ENCODE data around the gene NACC2. TPM values are rescaled to one million over a fixed set of nuclear protein-coding genes. Genes with fewer than 3 reads are reported as not detected.

The NACC2 gene
- total RNA-seq, 1 donor from 2014 or later = 41.4 TPM

- DNase-seq (ENCODE audit: low spot score) = peak; percentile 79
These were observed 66.2 kb downstream of the NACC2 start for GRCh38 chr9:136028760-136029470.

- DNase-seq (ENCODE audit: low spot score) = peak; percentile 33
These were observed 68.2 kb downstream of the NACC2 start for GRCh38 chr9:136026943-136027289.

DNA sequence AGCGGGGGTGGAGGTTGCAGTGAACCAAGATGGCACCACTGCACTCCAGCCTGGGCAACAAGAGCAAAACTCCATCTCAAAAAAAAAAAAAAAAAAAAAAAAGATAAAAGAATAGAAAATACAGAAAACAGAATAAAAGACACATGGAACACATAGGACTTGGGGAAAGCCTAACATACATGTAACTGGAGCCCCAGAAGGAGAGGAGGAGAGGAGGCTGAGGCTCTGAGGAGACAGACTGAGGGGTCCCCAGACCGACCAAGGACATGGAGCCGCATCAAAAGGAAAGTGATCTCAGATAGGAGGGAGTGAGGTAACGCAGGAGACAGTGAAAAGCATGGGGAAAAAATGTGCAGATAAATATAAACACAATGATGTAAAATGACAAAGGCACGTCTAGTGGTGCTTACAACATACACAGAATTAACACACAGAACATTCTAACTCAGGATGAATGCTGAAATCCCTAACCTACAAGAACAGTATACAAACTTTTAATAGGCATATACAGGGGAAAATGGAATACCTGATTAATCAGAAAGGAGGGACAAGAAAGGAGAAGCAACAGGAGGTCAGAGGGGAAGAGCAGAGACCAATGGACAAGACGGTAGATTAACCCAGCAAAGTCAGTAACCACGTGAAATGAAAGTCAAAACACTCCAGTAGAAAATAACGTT lies 68.7 kb downstream of the NACC2 start:
- no peak for DNase-seq (ENCODE audit: low spot score)

- peak; percentile 71 for DNase-seq (ENCODE audit: low spot score)
These were observed 69.6 kb downstream of the NACC2 start for GRCh38 chr9:136025481-136025880.

DNA sequence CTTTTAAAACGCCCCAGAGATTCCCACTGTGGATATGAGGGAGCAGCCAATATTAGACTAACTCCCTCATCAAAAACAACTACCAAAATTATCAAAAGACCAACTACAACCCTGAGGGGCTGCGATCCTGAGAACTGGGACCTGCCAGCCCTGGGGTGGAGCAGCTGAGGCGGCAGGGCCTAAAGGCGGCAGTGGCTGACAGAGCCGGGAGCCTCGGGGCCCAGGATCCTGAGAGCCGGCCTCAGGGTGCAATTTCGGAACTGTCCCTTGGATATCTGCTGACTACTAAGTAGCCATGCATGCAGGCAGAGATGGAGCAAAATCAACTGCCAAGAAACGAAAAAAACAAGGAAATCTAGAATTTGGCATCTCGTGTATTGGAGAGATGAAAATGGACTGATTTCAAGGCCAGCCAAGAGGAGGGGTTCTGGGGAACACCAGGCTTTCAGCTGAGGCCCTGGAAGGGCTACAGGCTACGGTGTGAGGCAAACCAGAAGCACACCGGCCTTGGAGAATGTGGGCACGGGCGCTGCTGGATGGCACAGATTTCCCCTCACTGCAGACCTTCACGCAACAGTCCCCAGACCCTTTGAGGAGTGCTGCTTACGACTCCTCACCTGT lies 70.3 kb downstream of the NACC2 start:
- peak; percentile 89 for DNase-seq (ENCODE audit: low spot score)

DNA sequence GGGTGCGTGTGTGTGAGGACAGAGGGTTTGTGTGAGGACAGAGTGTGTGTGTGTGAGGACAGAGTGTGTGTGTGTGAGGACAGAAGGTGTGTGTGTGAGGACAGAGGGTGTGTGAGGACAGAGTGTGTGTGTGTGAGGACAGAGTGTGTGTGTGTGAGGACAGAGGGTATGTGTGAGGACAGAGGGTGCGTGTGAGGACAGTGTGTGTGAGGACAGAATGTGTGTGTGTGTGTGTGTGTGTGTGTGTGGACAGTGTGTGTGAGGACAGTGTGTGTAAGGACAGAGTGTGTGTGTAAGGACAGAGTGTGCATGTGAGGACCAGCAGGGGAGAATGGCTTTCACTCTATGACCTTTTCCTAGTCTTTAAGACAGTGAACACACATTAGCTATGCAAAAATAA lies 70.8 kb downstream of the NACC2 start:
- DNase-seq (ENCODE audit: low spot score) = peak; percentile 9

DNA sequence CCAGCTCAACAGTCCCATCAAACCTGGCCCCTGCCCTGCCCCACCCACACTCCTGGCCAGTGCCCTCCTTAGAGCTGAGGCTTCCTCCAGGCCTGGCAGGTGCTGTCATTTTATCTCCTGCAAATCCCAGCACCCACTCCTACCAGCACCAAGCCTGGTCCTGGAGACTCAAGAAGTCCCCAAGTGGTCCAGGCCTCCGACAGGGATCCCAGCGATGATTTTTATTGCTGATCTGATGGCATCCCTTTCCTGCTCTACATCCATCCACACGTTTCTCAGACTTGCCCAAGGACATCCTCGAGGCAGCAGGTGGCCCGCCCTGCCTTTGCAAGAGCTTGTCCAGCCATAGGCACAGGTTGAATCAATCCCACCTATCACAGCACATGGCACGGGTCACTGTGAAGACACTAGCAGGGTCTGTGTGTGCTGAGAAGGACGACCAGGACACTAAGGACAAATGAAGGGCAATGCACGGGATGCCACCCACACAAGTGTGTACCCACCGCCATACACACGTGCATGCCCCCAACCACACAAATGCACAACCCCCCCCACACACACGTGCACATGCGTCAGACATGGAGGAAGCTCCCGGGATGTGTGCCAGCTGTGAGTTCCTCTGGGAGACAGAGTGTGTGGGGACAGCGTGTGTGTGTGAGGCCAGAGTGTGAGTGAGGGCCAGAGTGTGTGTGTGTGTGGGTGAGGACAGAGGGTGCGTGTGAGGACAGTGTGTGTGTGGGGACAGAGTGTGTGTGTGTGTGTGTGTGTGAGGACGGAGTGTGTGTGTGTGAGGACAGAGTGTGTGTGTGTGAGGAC lies 71.5 kb downstream of the NACC2 start:
- peak; percentile 89 for DNase-seq (ENCODE audit: low spot score)

GRCh38 chr9:136022731-136023409 lies 72.2 kb downstream of the NACC2 start:
- DNase-seq (ENCODE audit: low spot score) = no peak

GRCh38 chr9:136021872-136022681 lies 73.0 kb downstream of the NACC2 start:
- peak; percentile 84 for DNase-seq (ENCODE audit: low spot score)

- DNase-seq (ENCODE audit: low spot score) = peak; percentile 35
These were observed 73.8 kb downstream of the NACC2 start for GRCh38 chr9:136021171-136021871.

- peak; percentile 20 for DNase-seq (ENCODE audit: low spot score)
These were observed 74.4 kb downstream of the NACC2 start for GRCh38 chr9:136020671-136021070.

- peak; percentile 77 for DNase-seq (ENCODE audit: low spot score)
These were observed 74.9 kb downstream of the NACC2 start for GRCh38 chr9:136020206-136020605.

- DNase-seq (ENCODE audit: low spot score) = peak; percentile 84
These were observed 75.4 kb downstream of the NACC2 start for GRCh38 chr9:136019681-136020060.

DNA sequence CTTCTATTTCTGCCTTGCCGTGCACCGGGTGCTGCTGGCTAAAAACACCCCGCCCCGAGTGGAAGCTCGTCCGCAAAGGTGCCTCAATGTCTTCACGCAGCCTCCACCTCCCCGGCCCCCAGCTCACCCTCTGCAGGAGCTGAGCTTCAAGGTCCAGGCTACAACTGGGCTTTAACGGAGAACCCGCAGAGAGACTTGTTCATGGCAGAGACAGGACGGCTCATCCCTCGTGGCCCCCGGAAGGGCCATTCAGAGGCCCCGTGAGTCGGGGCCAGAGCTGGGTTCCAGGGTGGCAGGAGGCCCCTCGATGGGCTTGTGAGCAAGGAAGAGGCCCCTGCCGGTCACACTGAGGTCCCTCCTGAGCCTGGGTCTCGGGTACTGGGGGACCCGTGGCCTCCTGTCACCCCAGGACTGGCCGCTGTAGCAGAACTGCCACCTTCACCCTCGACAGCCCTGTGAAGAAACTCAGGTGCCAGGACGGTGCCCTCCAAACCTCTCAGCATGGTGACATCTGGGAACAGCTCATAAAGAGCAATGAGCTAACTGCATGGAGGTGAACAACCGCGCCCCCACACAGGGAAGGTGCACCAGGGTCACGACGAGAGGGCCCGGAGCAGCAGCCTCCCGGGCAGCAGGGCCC lies 75.9 kb downstream of the NACC2 start:
- peak; percentile 73 for DNase-seq (ENCODE audit: low spot score)

DNA sequence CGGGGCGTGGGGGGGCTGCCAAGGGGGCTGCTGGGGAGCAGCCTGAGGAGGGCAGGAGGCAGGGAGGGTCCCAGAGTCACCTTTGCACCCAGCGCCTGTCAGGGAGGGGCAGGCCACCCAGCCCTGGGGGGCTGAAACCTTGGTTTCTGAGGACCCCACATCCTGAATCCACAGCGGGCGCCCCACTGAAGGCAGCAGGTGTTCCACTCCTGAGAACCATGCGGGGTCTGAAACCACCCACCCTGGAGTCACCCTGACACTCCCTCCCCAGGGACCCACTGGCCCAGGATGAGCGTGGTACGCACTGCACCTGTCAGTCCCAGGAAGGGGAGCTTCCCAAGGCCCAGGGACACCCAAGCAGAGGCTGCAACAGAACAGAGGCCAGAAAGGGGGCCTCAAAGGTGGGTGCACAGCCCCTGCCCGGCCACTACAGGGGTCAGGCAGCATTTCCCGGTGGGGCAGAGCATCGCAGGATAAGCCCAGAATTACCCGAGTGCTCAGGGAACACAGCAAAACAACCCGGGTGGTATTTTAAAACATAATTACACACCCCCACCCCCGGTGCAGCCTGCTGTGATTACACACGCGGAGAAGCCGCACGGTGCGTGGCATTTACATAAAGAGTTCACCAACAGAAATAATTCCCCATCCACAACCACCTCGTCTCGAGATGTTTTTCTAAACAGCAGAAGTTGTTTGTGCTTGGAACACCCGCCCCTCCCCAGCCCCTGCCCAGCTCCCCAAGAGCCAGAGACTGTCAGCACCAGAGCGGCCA lies 76.6 kb downstream of the NACC2 start:
- DNase-seq (ENCODE audit: low spot score) = peak; percentile 73

DNA sequence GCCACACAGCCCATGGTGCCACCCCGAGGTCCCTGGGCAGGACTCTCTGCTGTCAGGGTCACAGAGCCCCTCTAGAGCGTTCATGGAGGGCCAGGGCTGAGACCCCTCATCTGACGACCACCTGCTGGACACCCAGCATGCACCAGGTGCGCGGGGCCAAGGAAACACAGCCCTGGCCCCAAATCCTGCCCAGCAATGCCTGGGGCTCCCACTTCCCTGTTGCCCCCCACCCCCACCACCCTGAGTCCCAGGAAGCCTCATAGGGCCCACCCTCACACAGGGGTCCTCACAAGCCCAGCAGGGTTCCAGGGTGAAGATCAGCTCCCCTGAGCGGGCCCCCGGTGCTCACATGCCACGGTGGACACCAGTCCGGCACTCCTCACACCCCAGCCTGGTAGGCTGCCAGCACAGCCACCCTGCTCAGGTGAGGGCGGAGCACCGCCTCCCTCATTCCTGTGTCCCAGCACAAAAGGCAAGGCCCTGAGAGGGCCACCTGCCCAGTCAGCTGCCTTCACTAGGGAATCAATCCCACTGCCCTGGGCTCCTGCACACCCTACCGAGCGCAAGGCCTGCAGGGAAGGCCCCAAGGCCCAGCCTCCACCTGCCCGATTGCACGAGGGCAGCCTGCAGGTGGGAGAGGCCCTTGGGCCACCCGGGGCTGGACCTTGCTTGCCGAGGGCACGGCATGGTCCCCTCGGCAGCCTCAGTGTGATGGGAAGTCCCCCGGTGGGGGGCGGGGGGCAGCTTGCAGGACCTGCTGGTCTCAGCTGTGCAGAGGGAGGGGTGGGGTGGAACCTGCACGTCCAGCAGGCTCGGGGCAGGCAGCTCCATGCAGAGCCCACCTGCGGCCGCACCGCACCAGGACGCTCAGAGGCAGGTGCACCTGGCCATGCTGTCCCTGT lies 77.5 kb downstream of the NACC2 start:
- peak; percentile 79 for DNase-seq (ENCODE audit: low spot score)

Measured in mesenteric fat pad (tissue), 1 donor.